ENCODE data around the gene SLC22A12.

- TF ChIP-seq REST (IDR thresholded peaks at IDR 0.05; ENCODE audit: low read depth) (no peak), RAD21 (IDR thresholded peaks at IDR 0.05; ENCODE audit: low read depth) (no peak), TEAD4 (IDR thresholded peaks at IDR 0.05) (no peak), USF1 (IDR thresholded peaks at IDR 0.05) (no peak), NFIC (IDR thresholded peaks at IDR 0.05) (no peak), CREB1 (IDR thresholded peaks at IDR 0.05; ENCODE audit: low read depth) (no peak), CEBPB (IDR thresholded peaks at IDR 0.05) (no peak), EP300 (IDR thresholded peaks at IDR 0.05; ENCODE audit: borderline replicate concordance) (no peak), FOXM1 (IDR thresholded peaks at IDR 0.05; ENCODE audit: borderline replicate concordance, low read depth) (no peak), TCF12 (IDR thresholded peaks at IDR 0.05; ENCODE audit: low read depth) (no peak)
Measured at GRCh38 chr11:64581057-64581523, 9.9 kb upstream of the SLC22A12 start.
